BE2C (cell line): ENCODE data around the gene EIF2S1.

Source experiments
- DNase-seq: peaks from one replicate; pipeline ENCODE4 v3.0.0-alpha.2; 2020
- H3K27me3 ChIP-seq: fragments of 250-450 bp; sonication (Bioruptor Pico); 2 replicates; pipeline ENCODE4 v1.5.1; 2020; ENCODE audit warnings: mild to moderate bottlenecking
- H3K36me3 ChIP-seq: fragments of 250-450 bp; sonication (Bioruptor Pico); 2 replicates; pipeline ENCODE4 v1.5.1; 2020; ENCODE audit warnings: mild to moderate bottlenecking
- H3K4me1 ChIP-seq: fragments of 250-450 bp; sonication (Bioruptor Pico); 2 replicates; pipeline ENCODE4 v1.5.1; 2020
- H3K4me3 ChIP-seq: 2 replicates; pipeline ENCODE4 v1.5.1; 2011; ENCODE audit warnings: low read depth, low read length
- H3K9me3 ChIP-seq: fragments of 250-450 bp; sonication (Bioruptor Pico); 2 replicates; pipeline ENCODE4 v1.5.1; 2020
- TF ChIP-seq, protein P1 (sequence below): IDR thresholded peaks from 2 replicates; pipeline ENCODE4 v1.5.1; 2012; ENCODE audit warnings: mild to moderate bottlenecking, low read depth, low read length

EIF2S1 gene

GRCh38 chr14:67391268-67391667 lies 31.1 kb downstream of the EIF2S1 start:
- no peak for DNase-seq
- H3K27me3 ChIP-seq = no peaks in the 10 kb centered on the region
- no peaks in the 10 kb centered on the region for H3K36me3 ChIP-seq
- TF ChIP-seq, protein P1, sequence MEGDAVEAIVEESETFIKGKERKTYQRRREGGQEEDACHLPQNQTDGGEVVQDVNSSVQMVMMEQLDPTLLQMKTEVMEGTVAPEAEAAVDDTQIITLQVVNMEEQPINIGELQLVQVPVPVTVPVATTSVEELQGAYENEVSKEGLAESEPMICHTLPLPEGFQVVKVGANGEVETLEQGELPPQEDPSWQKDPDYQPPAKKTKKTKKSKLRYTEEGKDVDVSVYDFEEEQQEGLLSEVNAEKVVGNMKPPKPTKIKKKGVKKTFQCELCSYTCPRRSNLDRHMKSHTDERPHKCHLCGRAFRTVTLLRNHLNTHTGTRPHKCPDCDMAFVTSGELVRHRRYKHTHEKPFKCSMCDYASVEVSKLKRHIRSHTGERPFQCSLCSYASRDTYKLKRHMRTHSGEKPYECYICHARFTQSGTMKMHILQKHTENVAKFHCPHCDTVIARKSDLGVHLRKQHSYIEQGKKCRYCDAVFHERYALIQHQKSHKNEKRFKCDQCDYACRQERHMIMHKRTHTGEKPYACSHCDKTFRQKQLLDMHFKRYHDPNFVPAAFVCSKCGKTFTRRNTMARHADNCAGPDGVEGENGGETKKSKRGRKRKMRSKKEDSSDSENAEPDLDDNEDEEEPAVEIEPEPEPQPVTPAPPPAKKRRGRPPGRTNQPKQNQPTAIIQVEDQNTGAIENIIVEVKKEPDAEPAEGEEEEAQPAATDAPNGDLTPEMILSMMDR = no peak
- no peaks in the 10 kb centered on the region for H3K4me1 ChIP-seq
- H3K9me3 ChIP-seq = no peaks in the 10 kb centered on the region
- no peak overlapping the region for H3K4me3 ChIP-seq

GRCh38 chr14:67392123-67392522 lies 32.0 kb downstream of the EIF2S1 start:
- Histone ChIP-seq H3K27me3 (no peaks in the 10 kb centered on the region), H3K4me1 (no peaks in the 10 kb centered on the region), H3K36me3 (no peaks in the 10 kb centered on the region), H3K4me3 (no peak overlapping the region), H3K9me3 (no peaks in the 10 kb centered on the region)
- DNase-seq = no peak
- TF ChIP-seq, protein P1 = no peak

- no peak overlapping the region for H3K4me3 ChIP-seq
- H3K27me3 ChIP-seq = no peaks in the 10 kb centered on the region
- no peaks in the 10 kb centered on the region for H3K36me3 ChIP-seq
- TF ChIP-seq, protein P1 = no peak
- H3K4me1 ChIP-seq = no peaks in the 10 kb centered on the region
- H3K9me3 ChIP-seq = no peaks in the 10 kb centered on the region
- no peak for DNase-seq
Measured at GRCh38 chr14:67392800-67393199, 32.7 kb downstream of the EIF2S1 start.

- TF ChIP-seq, protein P1 = no peak
- H3K36me3 ChIP-seq = no peaks in the 10 kb centered on the region
Measured at GRCh38 chr14:67393689-67394088, 33.6 kb downstream of the EIF2S1 start.

DNA sequence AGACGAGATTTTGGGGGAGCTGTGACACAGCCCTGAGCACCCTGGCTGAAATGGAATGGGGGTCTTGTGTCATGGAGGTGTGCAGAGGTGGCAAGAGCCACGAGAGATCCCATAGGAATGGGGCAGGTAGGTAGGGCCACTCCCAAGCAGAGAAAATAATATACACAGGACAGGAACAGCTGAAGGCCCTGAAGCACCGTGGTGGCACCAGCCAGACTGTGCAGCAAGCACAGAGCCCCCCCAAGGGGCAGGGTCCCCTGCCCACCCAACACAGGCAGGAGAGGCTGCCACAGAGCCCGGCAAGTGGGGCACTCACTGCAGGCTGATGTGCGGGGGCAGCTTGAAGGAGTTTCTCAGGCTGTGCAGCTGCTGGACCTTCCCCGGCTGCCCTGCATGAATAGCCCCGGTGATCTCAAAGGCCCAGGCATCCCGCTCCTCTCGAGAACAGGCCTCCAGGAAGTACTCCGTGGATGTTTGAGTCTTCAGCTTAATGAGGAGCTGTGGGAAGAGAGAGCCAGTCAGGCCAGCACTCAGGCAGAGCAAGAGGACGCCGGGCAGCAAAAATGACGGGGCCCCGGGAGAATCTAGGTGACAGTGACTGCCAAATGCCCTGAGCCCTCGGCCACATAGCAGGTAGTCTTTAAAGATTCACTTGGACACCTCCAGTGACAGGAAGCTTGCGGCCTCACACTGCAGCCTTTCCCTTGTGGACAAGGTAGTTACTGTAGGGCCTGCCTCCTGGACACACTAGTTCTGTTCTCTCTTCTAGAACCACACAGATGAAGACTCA lies 35.2 kb downstream of the EIF2S1 start:
- no peak for DNase-seq
- Histone ChIP-seq H3K9me3 (no peaks in the 10 kb centered on the region), H3K36me3 (no peaks in the 10 kb centered on the region), H3K27me3 (no peaks in the 10 kb centered on the region), H3K4me3 (no peak overlapping the region), H3K4me1 (no peaks in the 10 kb centered on the region)
- TF ChIP-seq, protein P1 = no peak

More at GRCh38 chr14:67393689-67394088, 33.6 kb downstream of the EIF2S1 start:
- Histone ChIP-seq H3K9me3 (no peaks in the 10 kb centered on the region), H3K4me1 (no peaks in the 10 kb centered on the region), H3K4me3 (no peak overlapping the region), H3K27me3 (no peaks in the 10 kb centered on the region)
- no peak for DNase-seq

GRCh38 chr14:67395876-67396189 lies 35.7 kb downstream of the EIF2S1 start:
- H3K9me3 ChIP-seq = no peaks in the 10 kb centered on the region
- no peak overlapping the region for H3K4me3 ChIP-seq
- TF ChIP-seq, protein P1 = no peak
- no peaks in the 10 kb centered on the region for H3K36me3 ChIP-seq
- no peaks in the 10 kb centered on the region for H3K27me3 ChIP-seq
- no peaks in the 10 kb centered on the region for H3K4me1 ChIP-seq
- no peak for DNase-seq
